ENCODE data around the gene TNFRSF18.

TNFRSF18 gene

GRCh38 chr1:1206376-1206965 lies at the start of gene TNFRSF18:
TSS of gene TNFRSF18 (minus strand) at chr1:1206592. CDS start at chr1:1206571, 21 bp downstream.
- in situ Hi-C loops (cut with MboI; ENCODE audit: low sequenced_read_pairs), result no loop called here

DNA sequence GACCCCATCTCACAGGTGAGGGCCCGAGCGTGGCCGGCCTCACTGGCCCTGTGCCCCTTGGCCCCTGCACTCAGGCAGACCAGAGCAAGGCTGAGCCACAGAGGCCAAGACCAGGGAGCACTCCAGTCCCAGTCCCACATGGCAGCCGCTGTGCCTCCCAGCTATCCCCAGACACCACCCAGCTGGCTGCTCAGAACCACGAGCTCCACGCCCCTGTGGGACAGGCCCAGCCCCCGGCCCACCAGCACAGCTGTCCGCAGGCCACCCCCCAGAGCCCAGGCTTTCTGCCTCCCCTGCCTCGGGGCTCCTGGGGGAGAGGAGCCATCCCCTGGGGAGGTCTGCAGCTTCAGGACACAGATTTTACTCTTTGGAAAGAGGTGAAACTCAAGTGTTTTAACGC lies 49.2 kb upstream of the TNFRSF18 start:
- in situ Hi-C loops (cut with MboI; ENCODE audit: low sequenced_read_pairs), result no loop called here

GRCh38 chr1:1255078-1255477 lies 48.7 kb upstream of the TNFRSF18 start:
- in situ Hi-C loops (cut with MboI; ENCODE audit: low sequenced_read_pairs), result no loop called here

GRCh38 chr1:1254667-1254998 lies 48.2 kb upstream of the TNFRSF18 start:
- in situ Hi-C loops (cut with MboI; ENCODE audit: low sequenced_read_pairs), result no loop called here

DNA sequence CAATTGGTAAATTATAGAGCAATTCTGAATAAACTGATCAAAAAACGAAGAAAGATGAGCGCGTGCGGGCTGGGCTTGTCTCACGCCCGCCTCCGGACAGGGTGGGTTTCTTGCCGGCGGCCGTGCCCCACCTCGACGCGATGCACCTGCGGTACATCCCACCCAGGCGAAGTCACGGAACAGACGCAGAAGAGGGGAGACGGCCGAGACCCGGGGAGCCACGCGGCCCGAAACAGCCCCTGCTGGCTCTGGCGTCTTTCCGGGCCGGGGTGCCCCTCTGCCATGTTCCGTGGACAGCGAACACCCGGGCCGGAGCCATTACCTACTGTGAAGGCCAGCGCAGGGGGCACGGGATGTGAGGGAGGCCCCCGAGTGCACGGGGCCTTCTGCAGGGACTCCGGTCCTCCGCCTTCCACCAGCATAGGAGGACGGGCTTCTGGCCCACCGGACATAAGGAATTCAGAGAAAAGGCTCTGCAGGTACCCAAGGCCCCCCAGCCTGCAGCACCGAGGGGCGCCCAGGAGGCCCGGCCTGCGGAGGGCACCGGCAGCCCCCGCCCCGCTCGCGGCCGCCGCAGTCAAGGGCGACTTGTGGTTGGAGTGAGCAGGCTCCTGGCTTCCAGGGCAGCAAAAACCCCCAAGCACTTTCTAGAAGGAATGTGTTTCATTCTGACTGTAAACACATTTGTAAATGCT lies 47.7 kb upstream of the TNFRSF18 start:
- in situ Hi-C loops (cut with MboI; ENCODE audit: low sequenced_read_pairs), result no loop called here

GRCh38 chr1:1253314-1253713 lies 46.9 kb upstream of the TNFRSF18 start:
- in situ Hi-C loops (cut with MboI; ENCODE audit: low sequenced_read_pairs), result no loop called here

GRCh38 chr1:1250786-1251284 lies 44.4 kb upstream of the TNFRSF18 start:
- in situ Hi-C loops (cut with MboI; ENCODE audit: low sequenced_read_pairs), result no loop called here

GRCh38 chr1:1248009-1248913 lies 41.9 kb upstream of the TNFRSF18 start:
- in situ Hi-C loops (cut with MboI; ENCODE audit: low sequenced_read_pairs), result loop anchor here (25.0 kb wide), 1 partner anchor 111 kb away; no protein-coding TSS in a partner anchor

DNA sequence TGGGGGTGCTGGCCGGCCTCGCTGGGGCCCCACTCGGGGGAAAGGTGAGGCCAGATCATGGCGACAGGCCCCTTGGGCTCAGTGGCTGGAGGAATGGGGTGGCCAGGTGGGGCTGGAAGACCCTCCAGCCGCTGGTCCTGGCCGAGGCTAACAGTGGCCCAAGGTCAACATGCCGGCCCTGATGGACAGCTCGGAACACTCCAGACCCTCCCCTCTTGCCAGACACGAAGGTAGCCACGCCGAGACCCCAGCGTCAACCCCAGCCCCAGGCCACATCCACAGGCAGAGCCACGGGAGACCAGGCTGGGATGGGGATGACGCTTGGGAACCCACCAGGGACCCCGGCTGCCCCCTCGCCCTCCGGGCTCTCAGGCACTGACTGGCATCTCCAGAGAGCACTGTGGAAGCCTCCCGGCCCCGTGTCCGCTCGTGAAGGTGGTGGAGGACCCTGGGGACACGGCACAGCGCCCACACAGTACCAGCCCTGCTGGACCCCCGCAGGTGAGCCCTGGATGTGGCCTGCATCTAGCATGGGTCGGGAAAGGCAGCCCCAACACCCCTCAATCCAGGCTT lies 41.0 kb upstream of the TNFRSF18 start:
- in situ Hi-C loops (cut with MboI; ENCODE audit: low sequenced_read_pairs), result loop anchor here (25.0 kb wide), 1 partner anchor 110 kb away; no protein-coding TSS in a partner anchor

GRCh38 chr1:1246577-1247340 lies 40.4 kb upstream of the TNFRSF18 start, which contains the start of gene C1QTNF12:
TSS of gene C1QTNF12 (minus strand) at chr1:1246722. CDS start at chr1:1246690, 32 bp downstream.
- in situ Hi-C loops (cut with MboI; ENCODE audit: low sequenced_read_pairs), result loop anchor here (25.0 kb wide), 1 partner anchor 109 kb away; no protein-coding TSS in a partner anchor

- in situ Hi-C loops (cut with MboI; ENCODE audit: low sequenced_read_pairs), result loop anchor here (25.0 kb wide), 1 partner anchor 109 kb away; no protein-coding TSS in a partner anchor
These were observed 39.6 kb upstream of the TNFRSF18 start for GRCh38 chr1:1245817-1246576.

- in situ Hi-C loops (cut with MboI; ENCODE audit: low sequenced_read_pairs), result loop anchor here (25.0 kb wide), 1 partner anchor 108 kb away; no protein-coding TSS in a partner anchor
These were observed 38.9 kb upstream of the TNFRSF18 start for GRCh38 chr1:1245178-1245816.

GRCh38 chr1:1244192-1244811 lies 37.9 kb upstream of the TNFRSF18 start:
- in situ Hi-C loops (cut with MboI; ENCODE audit: low sequenced_read_pairs), result loop anchor here (25.0 kb wide), 1 partner anchor 107 kb away; no protein-coding TSS in a partner anchor

- in situ Hi-C loops (cut with MboI; ENCODE audit: low sequenced_read_pairs), result loop anchor here (25.0 kb wide), 1 partner anchor 106 kb away; no protein-coding TSS in a partner anchor
These were observed 37.4 kb upstream of the TNFRSF18 start for GRCh38 chr1:1243807-1244191.

GRCh38 chr1:1243266-1243660 lies 36.9 kb upstream of the TNFRSF18 start:
- in situ Hi-C loops (cut with MboI; ENCODE audit: low sequenced_read_pairs), result loop anchor here (25.0 kb wide), 1 partner anchor 106 kb away; no protein-coding TSS in a partner anchor

- in situ Hi-C loops (cut with MboI; ENCODE audit: low sequenced_read_pairs), result loop anchor here (25.0 kb wide), 1 partner anchor 105 kb away; no protein-coding TSS in a partner anchor
These were observed 36.3 kb upstream of the TNFRSF18 start for GRCh38 chr1:1242461-1243265.

DNA sequence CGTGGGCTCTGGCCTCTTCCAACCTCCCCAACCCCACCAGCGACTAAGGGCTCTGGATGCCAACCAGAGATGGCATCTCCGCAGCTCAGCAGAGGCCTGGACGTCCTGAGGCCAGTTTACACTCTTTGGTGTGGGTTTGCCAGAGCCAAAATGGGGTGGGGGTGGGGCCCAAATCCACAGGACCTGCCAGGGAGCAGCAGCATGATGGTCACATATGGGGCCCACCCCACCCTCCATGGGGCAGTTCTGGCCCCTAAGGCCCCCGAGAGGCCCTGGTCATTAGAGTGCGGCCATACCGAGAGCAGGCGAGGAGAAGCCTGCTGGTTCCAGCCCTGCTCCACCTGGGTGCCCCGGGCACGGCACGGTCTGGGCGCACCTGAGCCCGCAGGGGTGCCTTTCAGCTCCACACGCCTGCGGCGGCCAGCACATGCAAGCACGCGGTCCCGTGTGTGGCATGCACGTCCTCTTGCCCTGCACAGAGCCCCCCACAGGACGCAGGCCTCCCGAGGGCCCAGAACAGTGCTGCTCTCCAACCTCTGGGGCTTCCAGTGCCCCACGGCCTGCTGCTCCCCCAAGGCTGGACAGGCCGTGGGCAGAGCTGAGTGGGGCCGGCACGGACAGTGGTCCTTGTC lies 35.3 kb upstream of the TNFRSF18 start:
- in situ Hi-C loops (cut with MboI; ENCODE audit: low sequenced_read_pairs), result loop anchor here (25.0 kb wide), 1 partner anchor 104 kb away; no protein-coding TSS in a partner anchor

Measured in HL-60/S4 treated with retinoic acid at 250 ng/mL for 4 days and 3 days (cell line).